Activated B cell treated with CpG ODN at 0.5 μM for 24 hours (primary cell): ENCODE data around the gene NUP107. TPM values are rescaled to one million over a fixed set of nuclear protein-coding genes. Genes with fewer than 3 reads are reported as not detected.

Source experiments
- ATAC-seq: fragments of 200-7000 bp; cut with Tn5 transposase; one replicate; pipeline ENCODE4 v1.10.0; 2021; ENCODE audit warnings: low read depth, mild to moderate bottlenecking, moderate library complexity
- CTCF ChIA-PET: fragments of 350-600 bp; sonication (Branson Sonifier 250); formaldehyde crosslinking; loops from one replicate; lab custom pipeline; 2021; ENCODE audit warnings: antibody characterized with exemption; lab: Charles Lee
- POLR2A ChIA-PET: fragments of 350-600 bp; sonication (Branson Sonifier 250); formaldehyde crosslinking; loops from one replicate; lab custom pipeline; 2021; ENCODE audit warnings: antibody characterized with exemption; lab: Charles Lee
- DNase-seq: peaks from one replicate; pipeline ENCODE4 v3.0.0; 2022
- H3K27ac Mint-ChIP-seq: one replicate; pipeline ENCODE4 v1.8.0; 2020; ENCODE audit warnings: mixed read lengths
- H3K27me3 Mint-ChIP-seq: one replicate; pipeline ENCODE4 v1.8.0; 2021; ENCODE audit warnings: mixed read lengths
- H3K36me3 Mint-ChIP-seq: one replicate; pipeline ENCODE4 v1.8.0; 2021; ENCODE audit warnings: low read depth, mixed read lengths
- H3K4me1 Mint-ChIP-seq: one replicate; pipeline ENCODE4 v1.8.0; 2021; ENCODE audit warnings: mixed read lengths
- H3K4me3 Mint-ChIP-seq: one replicate; pipeline ENCODE4 v1.8.0; 2020; ENCODE audit warnings: mild to moderate bottlenecking, mixed read lengths
- H3K9me3 Mint-ChIP-seq: one replicate; pipeline ENCODE4 v1.8.0; 2020; ENCODE audit warnings: mixed read lengths
- CTCF ChIP-seq: fragments of 200-600 bp; IDR thresholded peaks from one replicate; pipeline ENCODE4 v1.8.0; 2022; ENCODE audit warnings: antibody characterized with exemption, mild to moderate bottlenecking
- intact Hi-C: fragments of 100-400 bp; cut with micrococcal nuclease; formaldehyde crosslinking; loops from one replicate; pipeline ENCODE4 v1.15.1; 2024
- total RNA-seq: library from RNA; stranded (reverse); gene quantifications from 2 replicates; pipeline ENCODE4 v1.2.3, GENCODE V29; 2022

The NUP107 gene
- total RNA-seq, 1 donor from 2014 or later: 90.8 TPM

GRCh38 chr12:68727776-68728175 is 41.0 kb downstream of the NUP107 start:
- intact Hi-C loops: no loop called here
- CTCF ChIA-PET: interaction anchor here (1.0 kb wide), 1 partner anchor 394 kb away, joined by 3 read pairs; no protein-coding TSS in a partner anchor
- DNase-seq: no peak
- Mint-ChIP-seq H3K36me3 (peaks cover 55% of the 10 kb centered on the region), H3K27ac (no peak overlapping the region), H3K4me3 (no peak overlapping the region), H3K9me3 (no peaks in the 10 kb centered on the region), H3K4me1 (no peaks in the 10 kb centered on the region), H3K27me3 (no peaks in the 10 kb centered on the region)
- no peak for ATAC-seq
- POLR2A ChIA-PET: interaction anchor here (0.6 to 0.7 kb wide), 3 partner anchors 18 to 242 kb away, joined by 3 read pairs; partner anchors contain the start of gene SLC35E3
- no peak for TF ChIP-seq CTCF

GRCh38 chr12:68733661-68734071 is 46.9 kb downstream of the NUP107 start:
- ATAC-seq: no peak
- TF ChIP-seq CTCF: no peak
- no peaks in the 10 kb centered on the region for H3K9me3 Mint-ChIP-seq
- ChIA-PET POLR2A (no interaction called here), CTCF (no interaction called here)
- peaks cover 61% of the 10 kb centered on the region for H3K36me3 Mint-ChIP-seq
- no peaks in the 10 kb centered on the region for H3K4me1 Mint-ChIP-seq
- no peak overlapping the region for H3K27ac Mint-ChIP-seq
- intact Hi-C loops: no loop called here
- H3K27me3 Mint-ChIP-seq: no peaks in the 10 kb centered on the region
- DNase-seq: no peak
- H3K4me3 Mint-ChIP-seq: no peak overlapping the region

GRCh38 chr12:68739891-68740290 is 53.1 kb downstream of the NUP107 start:
- H3K4me1 Mint-ChIP-seq: peaks cover 10% of the 10 kb centered on the region
- TF ChIP-seq CTCF: no peak
- H3K4me3 Mint-ChIP-seq: no peak overlapping the region
- ChIA-PET CTCF (no interaction called here), POLR2A (no interaction called here)
- no peak for DNase-seq
- no peak overlapping the region for H3K27ac Mint-ChIP-seq
- ATAC-seq: no peak
- H3K27me3 Mint-ChIP-seq: no peaks in the 10 kb centered on the region
- intact Hi-C loops: no loop called here
- H3K36me3 Mint-ChIP-seq: peaks cover 53% of the 10 kb centered on the region
- no peaks in the 10 kb centered on the region for H3K9me3 Mint-ChIP-seq

- Mint-ChIP-seq H3K27me3 (no peaks in the 10 kb centered on the region), H3K4me3 (peak overlapping the region; percentile 8), H3K9me3 (no peaks in the 10 kb centered on the region), H3K4me1 (peaks cover 36% of the 10 kb centered on the region), H3K27ac (no peak overlapping the region), H3K36me3 (peaks cover 40% of the 10 kb centered on the region)
- no peak for TF ChIP-seq CTCF
- intact Hi-C loops: no loop called here
- ChIA-PET CTCF (no interaction called here), POLR2A (no interaction called here)
- ATAC-seq (no peak), DNase-seq (no peak)
Observed at GRCh38 chr12:68743356-68743755, 56.6 kb downstream of the NUP107 start.

- intact Hi-C loops: loop anchor here (5.0 kb wide), 2 partner anchors 508 to 1478 kb away; partner anchors contain the start of gene CAND1
- peak; percentile 1 for ATAC-seq
- Mint-ChIP-seq H3K4me1 (peaks cover 50% of the 10 kb centered on the region), H3K36me3 (peaks cover 34% of the 10 kb centered on the region), H3K27ac (peak overlapping the region; percentile 95), H3K9me3 (no peaks in the 10 kb centered on the region), H3K27me3 (no peaks in the 10 kb centered on the region), H3K4me3 (peak overlapping the region; percentile 98)
- TF ChIP-seq CTCF: no peak
- ChIA-PET CTCF (interaction anchor here (1.1 to 1.5 kb wide), 3 partner anchors 9 to 85 kb away, joined by 3 to 4 read pairs (median 3); partner anchors contain the start of gene MDM2), POLR2A (interaction anchor here (0.6 to 2.9 kb wide), 9 partner anchors 18 to 1477 kb away, joined by 3 to 62 read pairs (median 3); partner anchors contain the start of genes CAND1, MDM1, MDM2 and RAP1B)
- DNase-seq: no peak
Observed at GRCh38 chr12:68745376-68745903, 58.7 kb downstream of the NUP107 start.
